Measurements from ENCODE around the gene SLC2A14.
"Not testable (repeated sequence)": the region's sequence is repeated elsewhere in the genome, so short reads cannot be mapped to it uniquely, and the experiment has no call there.

SLC2A14 gene

GRCh38 chr12:7872566-7873319 lies at the start of gene SLC2A14:
TSS of gene SLC2A14 (minus strand) at chr12:7872915. CDS start at chr12:7869880, 3,035 bp downstream.
- DNase-seq (ENCODE audit: low read depth in 2 of 2): no peak

- DNase-seq (ENCODE audit: low read depth in 2 of 2): not testable (repeated sequence)
Observed at GRCh38 chr12:7921181-7921580, 48.5 kb upstream of the SLC2A14 start.

- DNase-seq (ENCODE audit: low read depth in 2 of 2): not testable (repeated sequence)
Observed at GRCh38 chr12:7918268-7918590, 45.5 kb upstream of the SLC2A14 start.

GRCh38 chr12:7917392-7918267 lies 44.9 kb upstream of the SLC2A14 start:
- DNase-seq (ENCODE audit: low read depth in 2 of 2): no peak

GRCh38 chr12:7916936-7917335 lies 44.2 kb upstream of the SLC2A14 start:
- DNase-seq (ENCODE audit: low read depth in 2 of 2): no peak

GRCh38 chr12:7915661-7916403 lies 43.1 kb upstream of the SLC2A14 start:
- DNase-seq (ENCODE audit: low read depth in 2 of 2): no peak

- not testable (repeated sequence) for DNase-seq (ENCODE audit: low read depth in 2 of 2)
Observed at GRCh38 chr12:7910106-7910505, 37.4 kb upstream of the SLC2A14 start.

GRCh38 chr12:7907009-7907408 lies 34.3 kb upstream of the SLC2A14 start:
- DNase-seq (ENCODE audit: low read depth in 2 of 2): peak in 1 of 2 donors; percentile 21

GRCh38 chr12:7906303-7906702 lies 33.6 kb upstream of the SLC2A14 start:
- DNase-seq (ENCODE audit: low read depth in 2 of 2): not testable (repeated sequence)

GRCh38 chr12:7905600-7906125 lies 32.9 kb upstream of the SLC2A14 start:
- DNase-seq (ENCODE audit: low read depth in 2 of 2): not testable (repeated sequence)

GRCh38 chr12:7905071-7905470 lies 32.4 kb upstream of the SLC2A14 start:
- no peak for DNase-seq (ENCODE audit: low read depth in 2 of 2)

GRCh38 chr12:7902416-7902815 lies 29.7 kb upstream of the SLC2A14 start:
- DNase-seq (ENCODE audit: low read depth in 2 of 2): not testable (repeated sequence)

GRCh38 chr12:7899755-7900154 lies 27.0 kb upstream of the SLC2A14 start:
- no peak for DNase-seq (ENCODE audit: low read depth in 2 of 2)

GRCh38 chr12:7896726-7897125 lies 24.0 kb upstream of the SLC2A14 start:
- not testable (repeated sequence) for DNase-seq (ENCODE audit: low read depth in 2 of 2)

- DNase-seq (ENCODE audit: low read depth in 2 of 2): no peak
Observed at GRCh38 chr12:7892186-7892980, 19.7 kb upstream of the SLC2A14 start.

- DNase-seq (ENCODE audit: low read depth in 2 of 2): no peak
Observed at GRCh38 chr12:7884689-7885088, 12.0 kb upstream of the SLC2A14 start.

- not testable (repeated sequence) for DNase-seq (ENCODE audit: low read depth in 2 of 2)
Observed at GRCh38 chr12:7881736-7882120, 9.0 kb upstream of the SLC2A14 start.

GRCh38 chr12:7880952-7881735 lies 8.4 kb upstream of the SLC2A14 start:
- not testable (repeated sequence) for DNase-seq (ENCODE audit: low read depth in 2 of 2)

GRCh38 chr12:7879246-7879645 lies 6.5 kb upstream of the SLC2A14 start:
- no peak for DNase-seq (ENCODE audit: low read depth in 2 of 2)

- DNase-seq (ENCODE audit: low read depth in 2 of 2): no peak
Observed at GRCh38 chr12:7877420-7877819, 4.7 kb upstream of the SLC2A14 start.

Data from activated CD8-positive, alpha-beta memory T cell treated with anti-CD3 and anti-CD28 coated beads for 4 hours (primary cell).